22Rv1 (cell line): ENCODE data around the gene NHLRC2.

Experiments used
- H3K27ac ChIP-seq: fragments of 450-650 bp; 2 replicates; pipeline ENCODE4 v1.5.1; 2017
- CTCF ChIP-seq: fragments of 450-650 bp; IDR thresholded peaks from 2 replicates; pipeline ENCODE4 v1.5.1; 2017; ENCODE audit warnings: mild to moderate bottlenecking
- ZFX ChIP-seq: fragments of 450-650 bp; IDR thresholded peaks from 2 replicates; pipeline ENCODE4 v1.6.1; 2017; ENCODE audit warnings: antibody characterized with exemption, borderline replicate concordance

Gene NHLRC2

GRCh38 chr10:113965683-113966082 lies 111.2 kb downstream of the NHLRC2 start:
- no peak overlapping the region for H3K27ac ChIP-seq
- no peak for TF ChIP-seq ZFX
- TF ChIP-seq CTCF: no peak
